ENCODE data around the gene SAA2.
A peak's percentile ranks its signal among the peaks of the same experiment; 100 is the strongest.
"Not testable (repeated sequence)": the region's sequence is repeated elsewhere in the genome, so short reads cannot be mapped to it uniquely, and the experiment has no call there.

Gene SAA2

DNA sequence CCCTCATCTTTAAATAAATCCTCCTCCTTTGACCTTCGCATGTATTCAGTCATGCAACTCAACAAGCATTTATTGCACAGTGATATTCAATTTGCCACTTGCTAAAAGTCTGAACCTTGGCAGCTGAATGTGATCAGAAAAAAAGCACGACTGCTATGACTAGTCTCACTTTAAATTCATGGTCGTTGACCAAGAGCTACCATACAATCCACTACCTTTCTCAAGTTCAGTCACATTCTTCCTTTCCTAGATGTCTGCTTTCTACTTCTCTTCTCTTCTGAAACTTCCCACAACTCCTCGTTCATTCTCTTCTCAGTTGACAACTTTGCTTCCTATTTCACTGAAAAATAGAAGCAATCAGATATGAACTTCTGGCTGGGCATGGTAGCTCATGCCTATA, 15.6 kb upstream of the SAA2 start:
- no peak for DNase-seq (ENCODE audit: low read depth)

DNA sequence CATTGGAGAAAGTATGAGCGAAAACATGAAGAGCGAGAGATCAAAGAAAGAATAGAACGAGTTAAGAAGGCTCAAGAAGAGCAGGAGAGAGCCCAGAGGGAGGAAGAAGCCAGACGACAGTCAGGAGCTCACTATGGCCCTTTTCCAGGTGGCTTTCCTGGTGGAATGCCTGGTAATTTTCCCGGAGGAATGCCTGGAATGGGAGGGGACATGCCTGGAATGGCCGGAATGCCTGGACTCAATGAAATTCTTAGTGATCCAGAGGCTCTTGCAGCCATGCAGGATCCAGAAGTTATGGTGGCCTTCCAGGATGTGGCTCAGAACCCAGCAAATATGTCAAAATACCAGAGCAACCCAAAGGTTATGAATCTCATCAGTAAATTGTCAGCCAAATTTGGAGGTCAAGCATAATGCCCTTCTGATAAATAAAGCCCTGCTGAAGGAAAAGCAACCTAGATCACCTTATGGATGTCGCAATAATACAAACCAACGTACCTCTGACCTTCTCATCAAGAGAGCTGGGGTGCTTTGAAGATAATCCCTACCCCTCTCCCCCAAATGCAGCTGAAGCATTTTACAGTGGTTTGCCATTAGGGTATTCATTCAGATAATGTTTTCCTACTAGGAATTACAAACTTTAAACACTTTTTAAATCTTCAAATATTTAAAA, 14.3 kb upstream of the SAA2 start:
- H3K4me3 ChIP-seq (ENCODE audit: low read depth, low read length); DNase-seq (ENCODE audit: low read depth): not testable (repeated sequence)

More for the DNA sequence above, 15.6 kb upstream of the SAA2 start:
- TF ChIP-seq, protein P1, sequence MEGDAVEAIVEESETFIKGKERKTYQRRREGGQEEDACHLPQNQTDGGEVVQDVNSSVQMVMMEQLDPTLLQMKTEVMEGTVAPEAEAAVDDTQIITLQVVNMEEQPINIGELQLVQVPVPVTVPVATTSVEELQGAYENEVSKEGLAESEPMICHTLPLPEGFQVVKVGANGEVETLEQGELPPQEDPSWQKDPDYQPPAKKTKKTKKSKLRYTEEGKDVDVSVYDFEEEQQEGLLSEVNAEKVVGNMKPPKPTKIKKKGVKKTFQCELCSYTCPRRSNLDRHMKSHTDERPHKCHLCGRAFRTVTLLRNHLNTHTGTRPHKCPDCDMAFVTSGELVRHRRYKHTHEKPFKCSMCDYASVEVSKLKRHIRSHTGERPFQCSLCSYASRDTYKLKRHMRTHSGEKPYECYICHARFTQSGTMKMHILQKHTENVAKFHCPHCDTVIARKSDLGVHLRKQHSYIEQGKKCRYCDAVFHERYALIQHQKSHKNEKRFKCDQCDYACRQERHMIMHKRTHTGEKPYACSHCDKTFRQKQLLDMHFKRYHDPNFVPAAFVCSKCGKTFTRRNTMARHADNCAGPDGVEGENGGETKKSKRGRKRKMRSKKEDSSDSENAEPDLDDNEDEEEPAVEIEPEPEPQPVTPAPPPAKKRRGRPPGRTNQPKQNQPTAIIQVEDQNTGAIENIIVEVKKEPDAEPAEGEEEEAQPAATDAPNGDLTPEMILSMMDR (conservative IDR thresholded peaks at IDR 0.05; ENCODE audit: low read depth, low read length), result no peak
- H3K4me3 ChIP-seq (ENCODE audit: low read depth, low read length), result no peak overlapping the region

DNA sequence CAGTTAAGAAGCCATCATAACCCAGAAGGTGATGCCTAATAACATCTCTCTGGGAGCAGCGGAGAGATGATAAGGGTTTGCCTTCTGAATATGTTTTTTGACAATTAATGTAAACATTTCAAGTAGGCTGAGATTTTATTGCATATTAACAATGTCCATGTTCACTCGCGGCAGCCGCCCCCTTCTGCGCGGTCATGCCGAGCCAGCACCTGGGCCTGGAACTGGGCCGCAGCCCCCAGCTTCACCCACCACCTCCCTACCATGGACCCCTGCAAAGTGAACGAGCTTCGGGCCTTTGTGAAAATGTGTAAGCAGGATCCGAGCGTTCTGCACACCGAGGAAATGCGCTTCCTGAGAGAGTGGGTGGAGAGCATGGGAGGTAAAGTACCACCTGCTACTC, 13.3 kb upstream of the SAA2 start:
- TF ChIP-seq, protein P1 (conservative IDR thresholded peaks at IDR 0.05; ENCODE audit: low read depth, low read length), result no peak
- H3K4me3 ChIP-seq (ENCODE audit: low read depth, low read length), result no peak overlapping the region
- DNase-seq (ENCODE audit: low read depth), result no peak

DNA sequence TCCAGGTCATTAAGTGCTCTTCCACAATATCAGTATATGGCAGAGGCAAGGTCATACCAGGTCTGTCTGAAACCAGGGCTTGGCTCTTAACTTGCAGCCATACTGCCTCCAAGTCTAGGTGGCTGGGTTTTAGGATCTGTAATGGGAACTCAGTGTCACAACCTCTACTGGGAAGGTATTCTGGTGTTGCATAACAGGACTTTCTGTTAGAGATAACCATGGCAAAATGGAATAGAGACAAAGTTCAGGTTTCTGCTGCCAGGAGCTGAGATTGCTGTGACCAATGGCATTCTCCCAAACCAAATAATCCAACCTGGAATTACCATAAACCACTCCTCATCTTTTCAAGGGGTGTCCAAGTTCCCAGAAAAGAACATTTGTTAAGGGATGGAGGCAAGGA, 10.8 kb upstream of the SAA2 start:
- DNase-seq (ENCODE audit: low read depth), result no peak
- TF ChIP-seq, protein P1 (conservative IDR thresholded peaks at IDR 0.05; ENCODE audit: low read depth, low read length), result no peak
- H3K4me3 ChIP-seq (ENCODE audit: low read depth, low read length), result no peak overlapping the region

DNA sequence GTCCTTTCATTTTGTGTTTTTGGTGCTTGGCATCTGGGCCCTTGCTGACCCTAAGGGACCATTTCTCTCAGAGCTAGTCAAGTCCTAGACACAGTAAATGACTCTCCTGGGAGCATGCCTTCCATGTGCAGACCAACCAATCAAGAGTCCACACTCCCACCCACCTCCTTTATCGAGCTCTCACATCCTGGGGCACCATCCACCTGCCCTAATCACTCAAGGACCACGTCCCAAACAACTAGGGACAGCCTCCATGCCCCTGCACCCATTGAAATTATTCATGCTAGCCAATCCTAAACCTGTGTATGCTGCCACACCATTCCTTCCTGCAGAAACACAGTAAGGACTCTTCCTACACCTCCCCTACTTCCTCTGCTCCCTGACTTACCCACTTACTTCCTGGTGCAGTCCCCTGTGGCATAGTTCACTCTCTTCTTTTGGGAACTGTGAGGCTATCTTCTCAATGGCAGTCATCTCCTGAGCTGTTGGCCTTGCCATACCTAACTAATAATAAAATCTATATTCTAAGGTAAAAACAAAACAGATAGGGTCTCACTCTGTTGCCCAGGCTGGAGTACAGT, 6.4 kb upstream of the SAA2 start:
- H3K4me3 ChIP-seq (ENCODE audit: low read depth, low read length), result no peak overlapping the region
- DNase-seq (ENCODE audit: low read depth), result no peak
- TF ChIP-seq, protein P1 (conservative IDR thresholded peaks at IDR 0.05; ENCODE audit: low read depth, low read length), result no peak

DNA sequence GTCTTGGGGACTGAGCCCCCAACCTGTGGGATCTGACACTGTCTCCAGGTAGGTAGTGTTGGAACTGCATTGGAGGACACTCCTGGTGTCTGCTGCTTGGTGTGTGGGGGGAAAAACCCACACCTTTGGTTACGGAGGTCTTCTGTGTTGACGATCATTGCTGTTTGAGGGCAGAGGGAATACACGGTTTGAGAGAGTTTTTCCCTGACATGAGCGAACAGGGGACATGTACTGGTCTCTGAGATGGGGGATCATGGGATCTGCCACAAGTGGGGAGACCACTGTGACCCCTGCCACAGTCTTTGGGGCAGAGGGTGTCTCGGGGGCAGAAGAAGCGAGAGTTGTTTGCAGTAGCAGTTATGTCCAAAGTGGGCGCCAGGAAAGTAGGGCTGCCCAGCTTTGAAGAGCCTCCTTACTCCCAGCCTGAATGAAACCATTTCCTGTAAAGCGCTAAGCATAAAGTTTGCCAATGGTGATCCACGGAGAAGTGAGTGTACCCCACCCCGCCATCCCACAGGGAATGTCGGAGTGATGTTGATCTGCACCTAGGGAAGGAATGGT, 5.4 kb upstream of the SAA2 start:
- TF ChIP-seq, protein P1 (conservative IDR thresholded peaks at IDR 0.05; ENCODE audit: low read depth, low read length), result no peak
- no peak overlapping the region for H3K4me3 ChIP-seq (ENCODE audit: low read depth, low read length)
- DNase-seq (ENCODE audit: low read depth), result no peak

DNA sequence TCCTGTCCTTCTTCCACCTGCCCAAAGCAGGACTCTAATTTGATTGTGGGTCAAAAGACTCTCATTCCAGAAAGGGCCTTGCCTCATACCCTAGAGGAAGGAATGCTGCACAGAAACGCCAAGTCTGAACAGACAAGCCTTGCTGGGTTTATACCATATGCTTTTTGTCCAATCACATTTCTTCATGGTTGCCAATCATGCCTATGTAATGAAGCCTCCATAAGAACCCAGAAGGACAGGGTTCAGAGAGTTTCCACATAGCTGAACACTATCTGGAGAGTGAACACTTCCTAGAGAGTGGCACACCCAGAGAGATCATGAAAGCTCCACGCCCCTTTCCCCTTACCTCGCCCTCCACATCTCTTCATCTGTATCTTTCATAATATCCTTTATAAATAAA, 4.8 kb upstream of the SAA2 start:
- DNase-seq (ENCODE audit: low read depth), result peak; percentile 10
- no peak overlapping the region for H3K4me3 ChIP-seq (ENCODE audit: low read depth, low read length)
- TF ChIP-seq, protein P1 (conservative IDR thresholded peaks at IDR 0.05; ENCODE audit: low read depth, low read length), result peak; percentile 5

DNA sequence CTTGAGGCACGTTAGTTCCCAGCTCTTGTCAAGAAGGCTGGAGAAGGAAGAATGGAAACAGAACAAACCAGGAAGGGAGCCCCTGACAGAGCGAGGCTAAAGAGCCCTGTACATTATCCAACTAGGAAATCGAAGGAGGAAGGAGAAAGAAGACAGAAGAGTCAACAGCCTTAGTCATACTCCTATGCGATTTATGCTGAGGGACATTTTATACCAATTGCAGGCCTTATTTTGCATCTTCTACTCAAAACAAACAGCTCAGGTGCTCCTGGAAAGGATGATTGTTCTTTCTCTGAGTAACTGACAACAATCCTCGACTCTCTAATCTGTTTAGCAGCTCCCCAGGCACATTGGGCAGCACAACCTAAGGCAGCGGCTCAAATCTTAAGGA, 1.3 kb downstream of the SAA2 start:
- H3K4me3 ChIP-seq (ENCODE audit: low read depth, low read length); DNase-seq (ENCODE audit: low read depth): not testable (repeated sequence)

DNA sequence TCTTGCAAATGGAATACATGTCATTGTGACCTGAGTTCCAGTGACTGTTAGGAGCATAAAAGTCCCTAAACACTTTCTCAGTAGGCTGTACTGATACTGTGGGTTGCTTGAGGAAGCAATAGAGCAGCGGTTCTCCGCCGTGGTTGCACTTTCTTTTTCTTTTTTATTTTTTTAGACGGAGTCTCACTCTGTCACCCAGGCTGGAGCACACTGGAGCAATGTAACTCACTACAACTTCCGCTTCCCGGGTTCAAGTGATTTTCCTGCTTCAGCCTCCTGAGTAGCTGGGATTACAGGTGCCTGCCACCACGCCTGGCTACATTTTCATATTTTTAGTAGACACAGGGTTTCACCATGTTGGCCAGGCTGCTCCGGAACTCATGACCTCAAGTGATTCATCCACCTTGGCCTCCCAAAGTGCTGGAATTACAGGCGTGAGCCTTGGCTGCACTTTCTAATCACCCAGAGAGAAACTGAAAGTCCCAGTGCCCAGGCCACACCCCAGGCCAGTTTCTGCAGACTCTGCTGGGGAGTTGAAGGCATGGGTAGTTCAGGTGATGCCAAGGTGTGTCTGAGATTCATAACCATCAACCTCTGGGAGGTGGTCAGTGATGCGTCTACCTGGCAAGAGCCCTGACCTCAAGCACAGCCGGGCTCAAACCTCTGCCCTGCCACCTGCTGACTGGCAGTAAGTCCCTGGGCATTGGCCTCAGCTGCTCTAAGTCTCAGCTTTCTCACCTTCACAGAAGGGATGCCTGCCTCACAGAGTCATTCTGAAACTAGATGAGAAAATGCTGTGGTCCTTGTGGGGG, 1.9 kb downstream of the SAA2 start:
- not testable (repeated sequence) for H3K4me3 ChIP-seq (ENCODE audit: low read depth, low read length); DNase-seq (ENCODE audit: low read depth)

Measured in choroid plexus epithelial cell (primary cell).